ENCODE data around the gene IFNGR1.

DNA sequence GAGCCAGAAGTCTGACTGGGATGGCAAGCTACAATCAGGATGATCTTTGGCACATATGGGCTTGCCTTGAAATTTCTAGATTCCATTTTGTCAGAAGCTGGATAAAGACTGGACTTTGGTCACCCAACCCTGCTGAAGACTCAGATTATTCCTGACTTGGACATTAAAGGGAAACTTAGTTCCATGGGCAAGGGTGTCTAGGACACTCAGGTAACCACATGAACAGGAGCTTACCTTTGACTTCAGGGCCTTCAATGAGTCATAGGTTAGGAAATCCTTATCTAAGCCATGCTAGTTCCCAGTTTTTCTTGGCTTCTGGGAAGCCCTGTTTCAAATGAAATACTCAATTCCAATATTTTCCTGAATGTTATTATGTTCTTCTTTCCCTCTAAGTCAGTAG is 28.5 kb upstream of the IFNGR1 start:
- TF ChIP-seq, protein P1, sequence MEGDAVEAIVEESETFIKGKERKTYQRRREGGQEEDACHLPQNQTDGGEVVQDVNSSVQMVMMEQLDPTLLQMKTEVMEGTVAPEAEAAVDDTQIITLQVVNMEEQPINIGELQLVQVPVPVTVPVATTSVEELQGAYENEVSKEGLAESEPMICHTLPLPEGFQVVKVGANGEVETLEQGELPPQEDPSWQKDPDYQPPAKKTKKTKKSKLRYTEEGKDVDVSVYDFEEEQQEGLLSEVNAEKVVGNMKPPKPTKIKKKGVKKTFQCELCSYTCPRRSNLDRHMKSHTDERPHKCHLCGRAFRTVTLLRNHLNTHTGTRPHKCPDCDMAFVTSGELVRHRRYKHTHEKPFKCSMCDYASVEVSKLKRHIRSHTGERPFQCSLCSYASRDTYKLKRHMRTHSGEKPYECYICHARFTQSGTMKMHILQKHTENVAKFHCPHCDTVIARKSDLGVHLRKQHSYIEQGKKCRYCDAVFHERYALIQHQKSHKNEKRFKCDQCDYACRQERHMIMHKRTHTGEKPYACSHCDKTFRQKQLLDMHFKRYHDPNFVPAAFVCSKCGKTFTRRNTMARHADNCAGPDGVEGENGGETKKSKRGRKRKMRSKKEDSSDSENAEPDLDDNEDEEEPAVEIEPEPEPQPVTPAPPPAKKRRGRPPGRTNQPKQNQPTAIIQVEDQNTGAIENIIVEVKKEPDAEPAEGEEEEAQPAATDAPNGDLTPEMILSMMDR (conservative IDR thresholded peaks at IDR 0.05; ENCODE audit: low read depth, low read length) = no peak
- no peak for TF ChIP-seq EZH2 (IDR thresholded peaks at IDR 0.05; ENCODE audit: borderline replicate concordance, low read depth, low read length, poor library complexity, severe bottlenecking)
